Esophagus squamous epithelium (tissue), 4 donors: ENCODE data around the gene THADA.

Experiments
- POLR2A ChIP-seq, 4 donors: fragments of 450-650 bp; IDR thresholded peaks; one replicate each; pipeline ENCODE4 v1.6.1; 2017; ENCODE audit warnings: antibody characterized with exemption in 4 of 4, mild to moderate bottlenecking in 4 of 4, moderate library complexity in 3 of 4
- TF ChIP-seq, protein P1 (sequence below), 6 experiments: fragments of 450-650 bp in 4 of 6; fragments of 200-600 bp in 2 of 6; sonication (generic) in 2 of 6; IDR thresholded peaks; one replicate each; pipeline ENCODE4 v1.5.1; 2016 to 2019; ENCODE audit warnings: antibody characterized with exemption in 6 of 6, mild to moderate bottlenecking in 4 of 6, moderate library complexity in 4 of 6

DNA sequence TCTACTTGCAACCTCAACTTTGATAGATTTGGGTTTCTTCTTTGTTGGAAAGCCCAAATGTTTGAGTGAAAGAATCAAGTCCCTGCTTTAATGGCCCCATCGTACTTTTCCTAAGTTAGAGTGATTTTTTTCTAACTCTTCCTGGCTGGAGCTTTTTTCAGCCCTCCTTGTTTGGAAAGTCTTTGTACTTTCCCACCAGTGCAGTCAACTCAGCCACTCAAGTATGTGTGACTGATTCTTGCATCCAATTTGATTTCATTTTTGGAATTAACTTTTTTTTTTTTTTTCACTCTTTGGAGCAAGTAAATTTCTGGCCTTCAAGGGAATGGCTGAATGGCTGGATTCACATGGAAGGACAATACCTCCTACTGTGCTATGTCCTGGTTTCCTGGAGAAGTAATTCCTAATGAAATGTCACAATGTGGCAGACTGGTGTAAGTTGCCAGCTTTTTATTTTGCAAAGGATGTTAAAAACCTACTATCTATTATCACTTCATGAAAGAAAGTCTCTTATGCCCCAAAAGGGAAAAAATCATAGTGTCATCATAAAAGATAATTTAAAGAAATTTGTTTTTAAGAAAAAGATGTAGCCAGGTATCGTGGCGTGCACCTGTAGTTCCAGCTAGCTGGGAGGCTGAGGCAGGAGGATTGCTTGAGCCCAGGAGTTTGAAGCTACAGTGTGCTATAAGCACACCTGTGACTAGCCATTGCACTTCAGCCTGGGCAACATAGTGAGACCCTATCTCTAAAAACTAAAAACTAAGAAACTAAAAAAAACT, 293.5 kb downstream of the THADA start:
- TF ChIP-seq, protein P1, sequence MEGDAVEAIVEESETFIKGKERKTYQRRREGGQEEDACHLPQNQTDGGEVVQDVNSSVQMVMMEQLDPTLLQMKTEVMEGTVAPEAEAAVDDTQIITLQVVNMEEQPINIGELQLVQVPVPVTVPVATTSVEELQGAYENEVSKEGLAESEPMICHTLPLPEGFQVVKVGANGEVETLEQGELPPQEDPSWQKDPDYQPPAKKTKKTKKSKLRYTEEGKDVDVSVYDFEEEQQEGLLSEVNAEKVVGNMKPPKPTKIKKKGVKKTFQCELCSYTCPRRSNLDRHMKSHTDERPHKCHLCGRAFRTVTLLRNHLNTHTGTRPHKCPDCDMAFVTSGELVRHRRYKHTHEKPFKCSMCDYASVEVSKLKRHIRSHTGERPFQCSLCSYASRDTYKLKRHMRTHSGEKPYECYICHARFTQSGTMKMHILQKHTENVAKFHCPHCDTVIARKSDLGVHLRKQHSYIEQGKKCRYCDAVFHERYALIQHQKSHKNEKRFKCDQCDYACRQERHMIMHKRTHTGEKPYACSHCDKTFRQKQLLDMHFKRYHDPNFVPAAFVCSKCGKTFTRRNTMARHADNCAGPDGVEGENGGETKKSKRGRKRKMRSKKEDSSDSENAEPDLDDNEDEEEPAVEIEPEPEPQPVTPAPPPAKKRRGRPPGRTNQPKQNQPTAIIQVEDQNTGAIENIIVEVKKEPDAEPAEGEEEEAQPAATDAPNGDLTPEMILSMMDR (IDR thresholded peaks at IDR 0.05): no peak
- no peak for TF ChIP-seq POLR2A (IDR thresholded peaks at IDR 0.05)
